WTC11 (cell line): ENCODE data around the gene MIAT. TPM values are rescaled to one million over a fixed set of nuclear protein-coding genes. Genes with fewer than 3 reads are reported as not detected.

Experiments used
- ATAC-seq: fragments of 200-7000 bp; cut with Tn5 transposase; 2 replicates; pipeline ENCODE4 v1.10.0; 2021; ENCODE audit warnings: mild to moderate bottlenecking, moderate library complexity
- CTCF ChIA-PET: fragments of 300-600 bp; sonication (Branson Sonifier 250); formaldehyde crosslinking; loops from one replicate; lab custom pipeline; 2021; ENCODE audit warnings: antibody characterized with exemption; lab: Charles Lee
- POLR2A ChIA-PET: fragments of 350-600 bp; sonication (Branson Sonifier 250); formaldehyde crosslinking; loops from one replicate; lab custom pipeline; 2021; ENCODE audit warnings: antibody characterized with exemption; lab: Charles Lee
- DNase-seq: peaks from one replicate; pipeline ENCODE4 v3.0.0; 2021; ENCODE audit warnings: low spot score
- H3K27ac Mint-ChIP-seq: 2 replicates; pipeline ENCODE4 v1.8.0; 2021; ENCODE audit warnings: mixed read lengths
- H3K27me3 Mint-ChIP-seq: 2 replicates; pipeline ENCODE4 v1.8.0; 2021; ENCODE audit warnings: low read depth, mild to moderate bottlenecking, moderate library complexity, mixed read lengths
- H3K36me3 Mint-ChIP-seq: 2 replicates; pipeline ENCODE4 v1.8.0; 2021; ENCODE audit warnings: mixed read lengths
- H3K4me1 Mint-ChIP-seq: 2 replicates; pipeline ENCODE4 v1.8.0; 2022; ENCODE audit warnings: mixed read lengths
- H3K4me3 Mint-ChIP-seq: 2 replicates; pipeline ENCODE4 v1.8.0; 2021; ENCODE audit warnings: mild to moderate bottlenecking, moderate library complexity, mixed read lengths
- H3K9me3 Mint-ChIP-seq: 2 replicates; pipeline ENCODE4 v1.8.0; 2021; ENCODE audit warnings: mixed read lengths
- ESRRA ChIP-seq: sonication (generic); formaldehyde crosslinking; IDR thresholded peaks from 2 replicates; pipeline ENCODE4 v1.8.1; 2022; ENCODE audit warnings: mild to moderate bottlenecking, missing genetic modification reagents, borderline replicate concordance
- GRHL2 ChIP-seq: fragments of 250-450 bp; sonication (Bioruptor Pico); IDR thresholded peaks from 2 replicates; pipeline ENCODE4 v1.8.0; 2022; ENCODE audit warnings: mild to moderate bottlenecking, moderate library complexity; ENCODE audit not compliant: insufficient replicate concordance, severe bottlenecking
- JUN ChIP-seq: sonication (generic); formaldehyde crosslinking; IDR thresholded peaks from 2 replicates; pipeline ENCODE4 v1.8.0; 2023; ENCODE audit warnings: mild to moderate bottlenecking, missing genetic modification reagents
- ZBTB21 ChIP-seq: sonication (generic); formaldehyde crosslinking; IDR thresholded peaks from 2 replicates; pipeline ENCODE4 v1.8.1; 2023; ENCODE audit warnings: mild to moderate bottlenecking, missing genetic modification reagents, borderline replicate concordance
- ZNF317 ChIP-seq: sonication (generic); formaldehyde crosslinking; IDR thresholded peaks from 2 replicates; pipeline ENCODE4 v1.8.1; 2023; ENCODE audit warnings: low read depth, mild to moderate bottlenecking, moderate library complexity, missing genetic modification reagents, borderline replicate concordance
- total RNA-seq: library from RNA; stranded (reverse); gene quantifications from 3 replicates; pipeline ENCODE4 v1.2.3, GENCODE V29; 2021
- TF ChIP-seq, protein P1 (sequence below): sonication (generic); formaldehyde crosslinking; IDR thresholded peaks from 2 replicates; pipeline ENCODE4 v1.8.1; 2023; ENCODE audit warnings: mild to moderate bottlenecking, missing genetic modification reagents, moderate library complexity
- TF ChIP-seq, protein P2 (sequence below): sonication (generic); formaldehyde crosslinking; IDR thresholded peaks from 2 replicates; pipeline ENCODE4 v1.8.0; 2023; ENCODE audit warnings: mild to moderate bottlenecking, missing genetic modification reagents
- TF ChIP-seq, protein P3 (sequence below): sonication (generic); formaldehyde crosslinking; IDR thresholded peaks from 2 replicates; pipeline ENCODE4 v1.8.0; 2022; ENCODE audit warnings: mild to moderate bottlenecking, missing genetic modification reagents
- TF ChIP-seq, protein P4 (sequence below): sonication (generic); formaldehyde crosslinking; IDR thresholded peaks from 2 replicates; pipeline ENCODE4 v1.8.0; 2023; ENCODE audit warnings: missing genetic modification reagents, mild to moderate bottlenecking, borderline replicate concordance
- TF ChIP-seq, protein P5 (sequence below): sonication (generic); formaldehyde crosslinking; IDR thresholded peaks from 2 replicates; pipeline ENCODE4 v1.8.0; 2023; ENCODE audit warnings: missing genetic modification reagents
- TF ChIP-seq, protein P6 (sequence below): sonication (generic); formaldehyde crosslinking; IDR thresholded peaks from 2 replicates; pipeline ENCODE4 v1.8.1; 2022; ENCODE audit warnings: mild to moderate bottlenecking, moderate library complexity, missing genetic modification reagents
- TF ChIP-seq, protein P7 (sequence below): fragments of 200-600 bp; IDR thresholded peaks from 2 replicates; pipeline ENCODE4 v1.8.0; 2022; ENCODE audit warnings: antibody characterized with exemption

MIAT gene
- total RNA-seq, 1 experiment from 2014 or later: 50.7 TPM

DNA sequence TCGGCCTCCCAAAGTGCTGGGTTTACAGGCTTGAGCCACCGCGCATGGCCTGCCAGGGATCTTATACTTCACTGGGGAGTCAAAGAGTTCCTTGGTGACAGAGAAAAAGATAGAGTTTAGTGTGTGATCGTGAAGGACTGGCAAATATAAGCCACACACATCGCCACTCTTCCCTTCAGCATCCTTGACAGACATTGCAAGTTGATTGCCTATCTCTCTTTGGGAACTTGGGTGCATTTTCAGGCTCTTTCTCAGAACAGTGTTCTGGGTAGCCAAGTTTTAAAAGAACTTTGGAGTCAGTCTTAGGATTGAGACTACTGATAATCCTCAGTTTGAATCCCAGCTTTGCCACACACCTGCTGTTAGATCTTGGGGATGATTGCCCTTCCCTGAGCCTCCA, 19.8 kb downstream of the MIAT start:
- TF ChIP-seq JUN (CRISPR knock-in tag): no peak
- TF ChIP-seq, protein P1, sequence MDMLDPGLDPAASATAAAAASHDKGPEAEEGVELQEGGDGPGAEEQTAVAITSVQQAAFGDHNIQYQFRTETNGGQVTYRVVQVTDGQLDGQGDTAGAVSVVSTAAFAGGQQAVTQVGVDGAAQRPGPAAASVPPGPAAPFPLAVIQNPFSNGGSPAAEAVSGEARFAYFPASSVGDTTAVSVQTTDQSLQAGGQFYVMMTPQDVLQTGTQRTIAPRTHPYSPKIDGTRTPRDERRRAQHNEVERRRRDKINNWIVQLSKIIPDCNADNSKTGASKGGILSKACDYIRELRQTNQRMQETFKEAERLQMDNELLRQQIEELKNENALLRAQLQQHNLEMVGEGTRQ (CRISPR knock-in tag): no peak
- TF ChIP-seq ZBTB21 (CRISPR knock-in tag): no peak
- TF ChIP-seq ZNF317 (CRISPR knock-in tag): no peak
- TF ChIP-seq ESRRA (CRISPR knock-in tag): no peak
- TF ChIP-seq, protein P2, sequence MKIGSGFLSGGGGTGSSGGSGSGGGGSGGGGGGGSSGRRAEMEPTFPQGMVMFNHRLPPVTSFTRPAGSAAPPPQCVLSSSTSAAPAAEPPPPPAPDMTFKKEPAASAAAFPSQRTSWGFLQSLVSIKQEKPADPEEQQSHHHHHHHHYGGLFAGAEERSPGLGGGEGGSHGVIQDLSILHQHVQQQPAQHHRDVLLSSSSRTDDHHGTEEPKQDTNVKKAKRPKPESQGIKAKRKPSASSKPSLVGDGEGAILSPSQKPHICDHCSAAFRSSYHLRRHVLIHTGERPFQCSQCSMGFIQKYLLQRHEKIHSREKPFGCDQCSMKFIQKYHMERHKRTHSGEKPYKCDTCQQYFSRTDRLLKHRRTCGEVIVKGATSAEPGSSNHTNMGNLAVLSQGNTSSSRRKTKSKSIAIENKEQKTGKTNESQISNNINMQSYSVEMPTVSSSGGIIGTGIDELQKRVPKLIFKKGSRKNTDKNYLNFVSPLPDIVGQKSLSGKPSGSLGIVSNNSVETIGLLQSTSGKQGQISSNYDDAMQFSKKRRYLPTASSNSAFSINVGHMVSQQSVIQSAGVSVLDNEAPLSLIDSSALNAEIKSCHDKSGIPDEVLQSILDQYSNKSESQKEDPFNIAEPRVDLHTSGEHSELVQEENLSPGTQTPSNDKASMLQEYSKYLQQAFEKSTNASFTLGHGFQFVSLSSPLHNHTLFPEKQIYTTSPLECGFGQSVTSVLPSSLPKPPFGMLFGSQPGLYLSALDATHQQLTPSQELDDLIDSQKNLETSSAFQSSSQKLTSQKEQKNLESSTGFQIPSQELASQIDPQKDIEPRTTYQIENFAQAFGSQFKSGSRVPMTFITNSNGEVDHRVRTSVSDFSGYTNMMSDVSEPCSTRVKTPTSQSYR (CRISPR knock-in tag): no peak
- TF ChIP-seq, protein P3, sequence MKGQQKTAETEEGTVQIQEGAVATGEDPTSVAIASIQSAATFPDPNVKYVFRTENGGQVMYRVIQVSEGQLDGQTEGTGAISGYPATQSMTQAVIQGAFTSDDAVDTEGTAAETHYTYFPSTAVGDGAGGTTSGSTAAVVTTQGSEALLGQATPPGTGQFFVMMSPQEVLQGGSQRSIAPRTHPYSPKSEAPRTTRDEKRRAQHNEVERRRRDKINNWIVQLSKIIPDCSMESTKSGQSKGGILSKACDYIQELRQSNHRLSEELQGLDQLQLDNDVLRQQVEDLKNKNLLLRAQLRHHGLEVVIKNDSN (CRISPR knock-in tag): no peak
- TF ChIP-seq, protein P4, sequence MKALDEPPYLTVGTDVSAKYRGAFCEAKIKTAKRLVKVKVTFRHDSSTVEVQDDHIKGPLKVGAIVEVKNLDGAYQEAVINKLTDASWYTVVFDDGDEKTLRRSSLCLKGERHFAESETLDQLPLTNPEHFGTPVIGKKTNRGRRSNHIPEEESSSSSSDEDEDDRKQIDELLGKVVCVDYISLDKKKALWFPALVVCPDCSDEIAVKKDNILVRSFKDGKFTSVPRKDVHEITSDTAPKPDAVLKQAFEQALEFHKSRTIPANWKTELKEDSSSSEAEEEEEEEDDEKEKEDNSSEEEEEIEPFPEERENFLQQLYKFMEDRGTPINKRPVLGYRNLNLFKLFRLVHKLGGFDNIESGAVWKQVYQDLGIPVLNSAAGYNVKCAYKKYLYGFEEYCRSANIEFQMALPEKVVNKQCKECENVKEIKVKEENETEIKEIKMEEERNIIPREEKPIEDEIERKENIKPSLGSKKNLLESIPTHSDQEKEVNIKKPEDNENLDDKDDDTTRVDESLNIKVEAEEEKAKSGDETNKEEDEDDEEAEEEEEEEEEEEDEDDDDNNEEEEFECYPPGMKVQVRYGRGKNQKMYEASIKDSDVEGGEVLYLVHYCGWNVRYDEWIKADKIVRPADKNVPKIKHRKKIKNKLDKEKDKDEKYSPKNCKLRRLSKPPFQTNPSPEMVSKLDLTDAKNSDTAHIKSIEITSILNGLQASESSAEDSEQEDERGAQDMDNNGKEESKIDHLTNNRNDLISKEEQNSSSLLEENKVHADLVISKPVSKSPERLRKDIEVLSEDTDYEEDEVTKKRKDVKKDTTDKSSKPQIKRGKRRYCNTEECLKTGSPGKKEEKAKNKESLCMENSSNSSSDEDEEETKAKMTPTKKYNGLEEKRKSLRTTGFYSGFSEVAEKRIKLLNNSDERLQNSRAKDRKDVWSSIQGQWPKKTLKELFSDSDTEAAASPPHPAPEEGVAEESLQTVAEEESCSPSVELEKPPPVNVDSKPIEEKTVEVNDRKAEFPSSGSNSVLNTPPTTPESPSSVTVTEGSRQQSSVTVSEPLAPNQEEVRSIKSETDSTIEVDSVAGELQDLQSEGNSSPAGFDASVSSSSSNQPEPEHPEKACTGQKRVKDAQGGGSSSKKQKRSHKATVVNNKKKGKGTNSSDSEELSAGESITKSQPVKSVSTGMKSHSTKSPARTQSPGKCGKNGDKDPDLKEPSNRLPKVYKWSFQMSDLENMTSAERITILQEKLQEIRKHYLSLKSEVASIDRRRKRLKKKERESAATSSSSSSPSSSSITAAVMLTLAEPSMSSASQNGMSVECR (CRISPR knock-in tag): no peak
- TF ChIP-seq, protein P5, sequence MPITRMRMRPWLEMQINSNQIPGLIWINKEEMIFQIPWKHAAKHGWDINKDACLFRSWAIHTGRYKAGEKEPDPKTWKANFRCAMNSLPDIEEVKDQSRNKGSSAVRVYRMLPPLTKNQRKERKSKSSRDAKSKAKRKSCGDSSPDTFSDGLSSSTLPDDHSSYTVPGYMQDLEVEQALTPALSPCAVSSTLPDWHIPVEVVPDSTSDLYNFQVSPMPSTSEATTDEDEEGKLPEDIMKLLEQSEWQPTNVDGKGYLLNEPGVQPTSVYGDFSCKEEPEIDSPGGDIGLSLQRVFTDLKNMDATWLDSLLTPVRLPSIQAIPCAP (CRISPR knock-in tag): no peak
- TF ChIP-seq, protein P6, sequence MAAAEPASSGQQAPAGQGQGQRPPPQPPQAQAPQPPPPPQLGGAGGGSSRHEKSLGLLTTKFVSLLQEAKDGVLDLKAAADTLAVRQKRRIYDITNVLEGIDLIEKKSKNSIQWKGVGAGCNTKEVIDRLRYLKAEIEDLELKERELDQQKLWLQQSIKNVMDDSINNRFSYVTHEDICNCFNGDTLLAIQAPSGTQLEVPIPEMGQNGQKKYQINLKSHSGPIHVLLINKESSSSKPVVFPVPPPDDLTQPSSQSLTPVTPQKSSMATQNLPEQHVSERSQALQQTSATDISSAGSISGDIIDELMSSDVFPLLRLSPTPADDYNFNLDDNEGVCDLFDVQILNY (CRISPR knock-in tag): no peak
- no peak for TF ChIP-seq GRHL2
- TF ChIP-seq, all 79 proteins: peak for 0
- Mint-ChIP-seq H3K4me1 (peaks cover 60% of the 10 kb centered on the region), H3K36me3 (peaks cover 16% of the 10 kb centered on the region), H3K27ac (no peak overlapping the region), H3K4me3 (no peak overlapping the region), H3K9me3 (0 out of 2 replicates have a peak, but pooled peaks cover 2% of the 10 kb centered on the region), H3K27me3 (no peaks in the 10 kb centered on the region)
- no peak for ATAC-seq
- ChIA-PET POLR2A (interaction anchor here (0.6 kb wide), 1 partner anchor 77 kb away, joined by 3 read pairs; no protein-coding TSS in a partner anchor), CTCF (interaction anchor here (0.9 to 1.4 kb wide), 2 partner anchors 8 to 57 kb away, joined by 3 read pairs; no protein-coding TSS in a partner anchor)
- DNase-seq: no peak

DNA sequence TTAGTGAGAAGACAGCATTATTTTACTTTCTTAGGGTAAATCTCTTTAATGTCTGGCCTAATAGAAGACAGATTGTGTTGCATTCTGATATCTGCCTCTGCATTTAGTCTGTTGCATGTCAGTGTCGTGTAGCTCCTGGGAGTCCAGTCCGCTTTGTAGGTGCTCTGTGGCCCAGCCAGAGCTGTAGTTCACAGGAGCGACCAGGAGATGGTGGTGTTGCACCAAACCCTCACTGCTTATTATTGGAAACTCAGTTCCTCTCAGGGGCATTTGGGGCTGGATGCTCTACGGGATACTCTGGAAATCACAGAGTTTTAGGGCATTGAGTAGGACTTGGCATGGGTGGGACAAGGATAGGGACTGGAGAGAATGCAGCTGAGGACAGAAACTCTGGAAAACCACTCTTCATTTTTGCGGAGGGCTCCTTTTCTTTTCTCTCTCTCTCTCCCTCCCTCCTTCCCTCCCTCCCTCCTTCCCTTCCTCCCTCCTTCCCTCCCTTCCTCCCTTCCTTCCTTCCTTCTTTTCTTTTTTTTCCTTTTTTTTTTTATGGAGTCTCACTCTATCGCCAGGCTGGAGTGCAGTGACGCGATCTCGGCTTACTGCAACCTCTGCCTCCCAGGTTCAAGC, 21.7 kb downstream of the MIAT start:
- ChIA-PET CTCF (interaction anchor here (0.6 to 1.8 kb wide), 47 partner anchors 10 to 1288 kb away, joined by 3 to 19 read pairs (median 4); partner anchors contain the start of genes HPS4 and SRRD), POLR2A (interaction anchor here (1.0 to 1.2 kb wide), 2 partner anchors 72 to 75 kb away, joined by 3 to 4 read pairs; no protein-coding TSS in a partner anchor)
- ATAC-seq (peak; percentile 77), DNase-seq (peak; percentile 89)
- H3K27ac Mint-ChIP-seq: no peak overlapping the region; the same call in 1 of the 2 replicates
- no peak for TF ChIP-seq ZBTB21 (CRISPR knock-in tag)
- TF ChIP-seq, protein P7, sequence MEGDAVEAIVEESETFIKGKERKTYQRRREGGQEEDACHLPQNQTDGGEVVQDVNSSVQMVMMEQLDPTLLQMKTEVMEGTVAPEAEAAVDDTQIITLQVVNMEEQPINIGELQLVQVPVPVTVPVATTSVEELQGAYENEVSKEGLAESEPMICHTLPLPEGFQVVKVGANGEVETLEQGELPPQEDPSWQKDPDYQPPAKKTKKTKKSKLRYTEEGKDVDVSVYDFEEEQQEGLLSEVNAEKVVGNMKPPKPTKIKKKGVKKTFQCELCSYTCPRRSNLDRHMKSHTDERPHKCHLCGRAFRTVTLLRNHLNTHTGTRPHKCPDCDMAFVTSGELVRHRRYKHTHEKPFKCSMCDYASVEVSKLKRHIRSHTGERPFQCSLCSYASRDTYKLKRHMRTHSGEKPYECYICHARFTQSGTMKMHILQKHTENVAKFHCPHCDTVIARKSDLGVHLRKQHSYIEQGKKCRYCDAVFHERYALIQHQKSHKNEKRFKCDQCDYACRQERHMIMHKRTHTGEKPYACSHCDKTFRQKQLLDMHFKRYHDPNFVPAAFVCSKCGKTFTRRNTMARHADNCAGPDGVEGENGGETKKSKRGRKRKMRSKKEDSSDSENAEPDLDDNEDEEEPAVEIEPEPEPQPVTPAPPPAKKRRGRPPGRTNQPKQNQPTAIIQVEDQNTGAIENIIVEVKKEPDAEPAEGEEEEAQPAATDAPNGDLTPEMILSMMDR: peak; percentile 86
- TF ChIP-seq, all 79 proteins: peak for 1
- H3K4me3 Mint-ChIP-seq: no peak overlapping the region
- no peaks in the 10 kb centered on the region for H3K27me3 Mint-ChIP-seq
- 0 out of 2 replicates have a peak, but pooled peaks cover 6% of the 10 kb centered on the region for H3K9me3 Mint-ChIP-seq
- peaks cover 56% of the 10 kb centered on the region for H3K4me1 Mint-ChIP-seq
- H3K36me3 Mint-ChIP-seq: peaks cover 20% of the 10 kb centered on the region
